AG04449 (cell line): ENCODE data around the gene TOMM22.
A peak's percentile ranks its signal among the peaks of the same experiment; 100 is the strongest.

Experiments
- CTCF ChIA-PET: fragments of 350-600 bp; formaldehyde crosslinking; extraction: SDS; loops from one replicate; lab custom pipeline; 2021; ENCODE audit warnings: antibody characterized with exemption; lab: Yijun Ruan, JAX
- POLR2A ChIA-PET: fragments of 400-600, 350-600 bp; formaldehyde crosslinking; extraction: SDS; loops from one replicate; lab custom pipeline; 2020; ENCODE audit warnings: antibody characterized with exemption, inconsistent platforms; lab: Yijun Ruan, JAX
- DNase-seq: peaks from one replicate; pipeline ENCODE4 v3.0.0-alpha.2; 2010; ENCODE audit warnings: low read depth, low spot score
- H3K4me3 ChIP-seq: 2 replicates; pipeline ENCODE4 v1.5.1; 2011; ENCODE audit warnings: low read depth, mild to moderate bottlenecking, control low read depth, low read length
- TF ChIP-seq, protein P1 (sequence below): IDR thresholded peaks from one replicate; pipeline ENCODE4 v1.5.1; 2011; ENCODE audit warnings: mild to moderate bottlenecking, moderate library complexity, low read length, control low read depth, inconsistent platforms; ENCODE audit not compliant: insufficient read depth; ENCODE audit errors: missing control alignments

The TOMM22 gene

DNA sequence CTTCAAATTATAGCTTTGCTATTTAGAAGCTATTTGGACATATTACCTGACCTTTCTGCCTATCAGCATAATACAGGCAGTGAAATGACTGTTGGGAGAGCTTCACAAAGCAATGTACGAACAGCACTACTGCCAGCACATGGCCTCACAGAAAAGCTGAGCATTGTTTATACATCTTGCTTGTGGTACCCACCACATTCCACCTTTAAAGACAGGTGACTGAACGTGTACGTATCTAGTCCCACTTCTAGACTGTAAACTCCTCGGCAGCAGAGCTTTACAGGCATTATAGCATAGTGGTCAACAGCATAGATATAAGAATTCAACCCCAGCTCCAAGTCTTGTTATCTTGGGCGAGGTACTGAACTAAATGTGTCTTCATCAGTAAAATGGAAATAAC lies 17.4 kb downstream of the TOMM22 start:
- POLR2A ChIA-PET: interaction anchor here (1.9 kb wide), 1 partner anchor 17 kb away, joined by 9 read pairs; the partner anchor contains the start of gene TOMM22
- CTCF ChIA-PET: interaction anchor here (0.7 to 4.3 kb wide), 6 partner anchors 8 to 647 kb away, joined by 3 to 45 read pairs (median 4); partner anchors contain the start of gene TOMM22
- TF ChIP-seq, protein P1, sequence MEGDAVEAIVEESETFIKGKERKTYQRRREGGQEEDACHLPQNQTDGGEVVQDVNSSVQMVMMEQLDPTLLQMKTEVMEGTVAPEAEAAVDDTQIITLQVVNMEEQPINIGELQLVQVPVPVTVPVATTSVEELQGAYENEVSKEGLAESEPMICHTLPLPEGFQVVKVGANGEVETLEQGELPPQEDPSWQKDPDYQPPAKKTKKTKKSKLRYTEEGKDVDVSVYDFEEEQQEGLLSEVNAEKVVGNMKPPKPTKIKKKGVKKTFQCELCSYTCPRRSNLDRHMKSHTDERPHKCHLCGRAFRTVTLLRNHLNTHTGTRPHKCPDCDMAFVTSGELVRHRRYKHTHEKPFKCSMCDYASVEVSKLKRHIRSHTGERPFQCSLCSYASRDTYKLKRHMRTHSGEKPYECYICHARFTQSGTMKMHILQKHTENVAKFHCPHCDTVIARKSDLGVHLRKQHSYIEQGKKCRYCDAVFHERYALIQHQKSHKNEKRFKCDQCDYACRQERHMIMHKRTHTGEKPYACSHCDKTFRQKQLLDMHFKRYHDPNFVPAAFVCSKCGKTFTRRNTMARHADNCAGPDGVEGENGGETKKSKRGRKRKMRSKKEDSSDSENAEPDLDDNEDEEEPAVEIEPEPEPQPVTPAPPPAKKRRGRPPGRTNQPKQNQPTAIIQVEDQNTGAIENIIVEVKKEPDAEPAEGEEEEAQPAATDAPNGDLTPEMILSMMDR: no peak

DNA sequence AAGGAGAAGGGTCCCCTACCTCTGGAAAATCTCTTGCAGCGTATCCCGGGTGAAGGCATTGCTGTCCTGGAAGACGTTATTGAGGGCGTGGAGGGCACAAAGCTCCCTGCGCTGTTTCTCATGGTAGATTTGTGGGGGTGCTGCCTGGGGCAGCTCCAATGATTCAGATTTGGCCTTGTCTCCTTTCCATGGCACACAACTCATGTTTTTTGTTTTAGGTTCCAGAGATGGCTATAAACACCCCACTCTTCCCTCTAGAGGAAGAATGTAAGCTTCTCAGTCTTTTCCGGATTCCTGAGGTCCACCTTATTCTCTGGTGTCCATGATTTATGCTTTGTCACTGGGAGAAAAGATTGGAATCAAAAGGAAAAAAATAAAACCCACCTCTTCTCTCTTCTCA lies 18.0 kb downstream of the TOMM22 start:
- TF ChIP-seq, protein P1: no peak
- ChIA-PET POLR2A (interaction anchor here (1.9 kb wide), 1 partner anchor 18 kb away, joined by 9 read pairs; the partner anchor contains the start of gene TOMM22), CTCF (interaction anchor here (0.7 to 4.3 kb wide), 6 partner anchors 8 to 647 kb away, joined by 3 to 45 read pairs (median 4); partner anchors contain the start of gene TOMM22)
- no peak for DNase-seq
- H3K4me3 ChIP-seq: peak overlapping the region; percentile 80

More for the DNA sequence above, 17.4 kb downstream of the TOMM22 start:
- no peak for DNase-seq
- H3K4me3 ChIP-seq: peak overlapping the region; percentile 80

DNA sequence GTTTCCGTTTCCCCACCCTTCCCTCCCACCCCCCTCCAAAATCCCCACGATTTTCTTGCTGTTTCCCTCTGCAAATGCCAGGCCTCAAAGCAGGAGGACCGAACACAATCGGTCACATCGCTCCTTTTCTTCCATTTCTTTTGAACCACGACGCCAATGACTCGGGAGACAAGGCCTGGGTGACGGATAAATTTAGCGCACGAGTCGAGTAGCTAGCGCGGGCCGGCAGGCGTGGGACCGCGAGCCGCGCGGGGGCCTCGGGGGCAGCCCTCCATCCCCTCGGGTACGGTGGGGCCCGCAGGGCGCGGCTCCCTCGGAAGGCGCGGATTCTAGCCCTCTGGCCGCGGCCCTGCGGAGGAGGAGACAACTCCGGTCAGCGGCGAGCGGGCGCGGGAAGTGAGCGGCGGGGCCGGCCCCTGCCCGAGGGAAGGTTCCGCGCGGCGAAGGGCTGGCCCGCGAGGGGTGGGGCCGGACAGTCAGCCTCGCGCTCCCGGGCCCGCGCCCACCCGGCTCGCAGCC lies 18.6 kb downstream of the TOMM22 start:
- TF ChIP-seq, protein P1: no peak
- H3K4me3 ChIP-seq: peak overlapping the region; percentile 80
- no peak for DNase-seq
- ChIA-PET POLR2A (interaction anchor here (1.9 kb wide), 1 partner anchor 18 kb away, joined by 9 read pairs; the partner anchor contains the start of gene TOMM22), CTCF (interaction anchor here (4.3 kb wide), 1 partner anchor 18 kb away, joined by 45 read pairs; the partner anchor contains the start of gene TOMM22)

DNA sequence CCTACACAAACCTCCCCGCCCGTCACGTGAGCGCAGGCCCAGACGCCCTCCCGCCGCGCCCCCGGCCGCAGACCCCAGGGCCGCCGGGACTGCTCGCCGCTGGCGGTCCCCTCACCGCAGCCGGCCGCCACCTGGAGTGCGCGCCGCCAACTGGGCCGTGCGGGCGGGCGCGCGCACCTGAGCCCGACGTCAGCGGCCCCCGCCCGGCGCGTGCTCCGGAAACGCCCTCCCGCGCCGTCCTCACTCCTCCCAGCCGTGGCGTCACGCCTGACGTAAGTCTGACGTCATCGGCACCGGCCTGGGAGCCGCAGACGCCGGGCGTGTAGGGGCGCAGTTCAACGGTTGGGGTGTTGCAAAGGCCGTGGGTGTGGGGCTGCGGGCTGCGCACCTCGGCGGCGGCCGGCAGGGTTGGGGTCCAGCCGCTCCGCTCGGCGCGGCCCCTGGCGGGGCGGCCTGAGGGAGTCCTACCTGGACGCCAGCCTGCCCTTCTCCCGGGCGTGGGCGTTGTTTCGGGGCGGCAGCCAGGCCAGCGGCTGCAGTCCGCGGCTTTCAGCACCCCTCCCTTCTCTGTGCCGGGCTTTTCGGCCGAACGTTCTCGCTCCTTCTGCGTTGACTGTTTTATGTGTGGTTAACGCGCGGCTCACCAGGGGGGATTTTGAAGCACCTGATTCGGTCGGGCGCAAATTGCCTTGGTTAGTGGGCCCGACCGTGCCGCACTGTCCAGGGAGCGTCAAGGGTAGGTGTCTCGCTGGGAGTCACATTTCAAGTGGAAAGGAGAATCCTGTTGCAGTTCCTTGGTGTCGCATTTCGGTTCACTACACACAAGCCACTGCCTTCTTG lies 19.3 kb downstream of the TOMM22 start, which contains the start of gene JOSD1:
Gene JOSD1 (minus strand): TSS at position 155 of the 840 bp plus-strand sequence. CDS start 956 bp downstream, outside the sequence.
- ChIA-PET POLR2A (interaction anchor here (1.9 kb wide), 1 partner anchor 19 kb away, joined by 9 read pairs; the partner anchor contains the start of gene TOMM22), CTCF (interaction anchor here (4.3 kb wide), 1 partner anchor 18 kb away, joined by 45 read pairs; the partner anchor contains the start of gene TOMM22)
- peak; percentile 56 for DNase-seq

DNA sequence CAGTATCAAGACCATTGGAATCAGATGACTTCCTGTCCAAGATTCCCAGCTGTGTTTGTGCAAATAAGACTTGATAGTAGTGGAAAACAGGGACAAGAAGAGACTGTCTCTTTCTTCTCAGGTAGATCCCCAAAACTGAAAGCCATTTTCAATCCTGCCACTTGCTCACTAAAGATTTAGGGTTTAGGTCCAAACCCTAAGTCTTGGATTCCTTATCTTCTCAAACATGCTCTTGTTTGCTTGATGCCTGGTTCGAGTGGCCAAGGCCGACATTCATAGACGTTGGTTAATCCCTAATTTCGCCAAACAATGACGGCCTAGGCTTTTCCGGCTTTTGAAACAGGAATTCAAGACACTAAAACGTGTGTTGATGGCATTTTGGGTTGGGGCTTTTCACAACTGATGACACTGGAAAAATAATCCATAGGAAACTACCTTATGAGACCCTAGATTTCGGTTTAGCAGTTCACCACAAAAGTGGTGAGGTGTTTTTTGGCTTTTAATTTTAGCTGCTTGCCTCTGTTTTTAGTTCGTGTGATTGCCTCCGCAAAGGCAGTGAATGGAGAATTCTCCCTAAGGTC lies 23.0 kb downstream of the TOMM22 start:
- H3K4me3 ChIP-seq: peak overlapping the region; percentile 55
- ChIA-PET POLR2A (interaction anchor here (2.2 kb wide), 1 partner anchor 23 kb away, joined by 5 read pairs; the partner anchor contains the start of gene TOMM22), CTCF (interaction anchor here (0.6 to 1.6 kb wide), 3 partner anchors 11 to 20 kb away, joined by 3 to 4 read pairs (median 3); no protein-coding TSS in a partner anchor)
- TF ChIP-seq, protein P1: no peak
- no peak for DNase-seq

More for the DNA sequence above, 19.3 kb downstream of the TOMM22 start, which contains the start of gene JOSD1:
- peak within 1 kb of the TSS; percentile 80 for H3K4me3 ChIP-seq
- TF ChIP-seq, protein P1: no peak
